Effector memory CD8-positive, alpha-beta T cell (primary cell): Measurements from ENCODE around the gene CA6.
A peak's percentile ranks its signal among the peaks of the same experiment; 100 is the strongest.
"Not testable (repeated sequence)": the region's sequence is repeated elsewhere in the genome, so short reads cannot be mapped to it uniquely, and the experiment has no call there.

Experiments
- ATAC-seq: fragments of 150-1000 bp; cut with Tn5 transposase; replicated peaks from 2 replicates; pipeline ENCODE4 v1.10.0; 2021; ENCODE audit warnings: mild to moderate bottlenecking, moderate library complexity
- DNase-seq, 3 experiments: peaks; one replicate each; pipeline ENCODE4 v3.0.0; 2021
- H3K27ac Mint-ChIP-seq, 2 donors: one replicate each; pipeline ENCODE4 v1.8.0; 2022; ENCODE audit warnings: mild to moderate bottlenecking in 2 of 2, mixed read lengths in 2 of 2, moderate library complexity in 2 of 2
- H3K27me3 Mint-ChIP-seq, 2 donors: one replicate each; pipeline ENCODE4 v1.8.0; 2022; ENCODE audit warnings: mixed read lengths in 2 of 2
- H3K36me3 Mint-ChIP-seq: one replicate; pipeline ENCODE4 v1.8.0; 2022; ENCODE audit warnings: mild to moderate bottlenecking, moderate library complexity, mixed read lengths; ENCODE audit not compliant: insufficient read depth
- H3K4me1 Mint-ChIP-seq, 2 donors: one replicate each; pipeline ENCODE4 v1.8.0; 2022; ENCODE audit warnings: low read depth in 2 of 2, mixed read lengths in 2 of 2
- H3K4me3 Mint-ChIP-seq, 2 donors: one replicate each; pipeline ENCODE4 v1.8.0; 2022; ENCODE audit warnings: mild to moderate bottlenecking in 2 of 2, mixed read lengths in 2 of 2, moderate library complexity in 2 of 2
- H3K9me3 Mint-ChIP-seq, 2 donors: one replicate each; pipeline ENCODE4 v1.8.0; 2022; ENCODE audit warnings: mixed read lengths in 2 of 2

The CA6 gene

GRCh38 chr1:9008236-9008635 is 62.6 kb downstream of the CA6 start:
- peaks cover 6 to 26% of the 10 kb centered on the region in 2 donors for H3K27me3 Mint-ChIP-seq
- no peaks in the 10 kb centered on the region for H3K9me3 Mint-ChIP-seq
- no peak overlapping the region for H3K4me3 Mint-ChIP-seq
- ATAC-seq (no peak), DNase-seq (no peak)
- peak overlapping the region in 1 of 2 donors; percentile 15 for H3K27ac Mint-ChIP-seq
- H3K4me1 Mint-ChIP-seq = peaks cover 0 to 4% of the 10 kb centered on the region in 2 donors
- peaks cover 3% of the 10 kb centered on the region for H3K36me3 Mint-ChIP-seq

DNA sequence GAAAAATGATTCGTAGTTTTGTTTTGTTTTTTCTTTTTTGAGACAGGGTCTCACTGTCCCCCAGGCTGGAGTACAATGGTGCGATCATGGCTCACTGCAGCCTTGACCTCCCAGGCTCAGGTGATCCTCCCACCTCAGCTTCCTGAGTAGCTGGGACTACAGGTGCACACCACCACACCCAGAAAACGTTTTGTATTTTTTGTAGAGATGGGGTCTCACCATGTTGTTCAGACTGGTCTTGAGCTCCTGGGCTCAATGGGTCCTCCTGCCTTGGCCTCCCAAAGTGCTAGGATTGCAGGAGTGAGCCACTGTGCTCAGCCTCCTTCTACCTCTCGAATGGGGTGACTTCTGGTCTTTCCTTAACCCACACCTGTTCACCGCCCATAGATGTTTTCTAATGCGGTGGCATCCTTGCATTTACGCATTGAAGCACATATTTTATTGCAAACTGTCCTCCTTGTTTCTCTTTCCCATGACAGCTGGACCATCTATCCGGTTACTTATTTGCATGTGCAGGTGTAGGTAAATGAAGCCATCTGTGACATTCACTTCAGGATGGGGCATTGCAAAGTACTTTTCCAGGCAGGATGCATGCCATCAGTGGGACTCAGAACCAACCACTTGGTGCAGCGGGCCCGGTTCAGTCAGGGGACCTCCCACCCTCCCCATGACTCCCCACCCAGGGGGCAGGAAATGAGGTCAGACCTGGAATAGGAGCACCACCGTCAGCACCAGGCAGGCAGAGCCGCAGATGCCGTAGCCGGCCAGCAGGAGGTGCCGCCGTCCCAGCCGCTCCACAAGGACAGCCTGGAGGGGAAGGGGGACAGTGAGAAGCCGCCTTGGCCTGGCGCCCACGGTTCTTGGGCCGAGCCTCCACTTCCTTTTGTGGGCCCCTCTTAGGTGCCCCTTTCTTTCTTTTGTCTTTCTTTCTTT is 64.0 kb downstream of the CA6 start:
- Mint-ChIP-seq H3K36me3 (peaks cover 3% of the 10 kb centered on the region), H3K4me3 (no peak overlapping the region), H3K9me3 (no peaks in the 10 kb centered on the region), H3K4me1 (peaks cover 0 to 4% of the 10 kb centered on the region in 2 donors), H3K27ac (no peak overlapping the region), H3K27me3 (peaks cover 8 to 41% of the 10 kb centered on the region in 2 donors)
- DNase-seq (no peak), ATAC-seq (no peak)

DNA sequence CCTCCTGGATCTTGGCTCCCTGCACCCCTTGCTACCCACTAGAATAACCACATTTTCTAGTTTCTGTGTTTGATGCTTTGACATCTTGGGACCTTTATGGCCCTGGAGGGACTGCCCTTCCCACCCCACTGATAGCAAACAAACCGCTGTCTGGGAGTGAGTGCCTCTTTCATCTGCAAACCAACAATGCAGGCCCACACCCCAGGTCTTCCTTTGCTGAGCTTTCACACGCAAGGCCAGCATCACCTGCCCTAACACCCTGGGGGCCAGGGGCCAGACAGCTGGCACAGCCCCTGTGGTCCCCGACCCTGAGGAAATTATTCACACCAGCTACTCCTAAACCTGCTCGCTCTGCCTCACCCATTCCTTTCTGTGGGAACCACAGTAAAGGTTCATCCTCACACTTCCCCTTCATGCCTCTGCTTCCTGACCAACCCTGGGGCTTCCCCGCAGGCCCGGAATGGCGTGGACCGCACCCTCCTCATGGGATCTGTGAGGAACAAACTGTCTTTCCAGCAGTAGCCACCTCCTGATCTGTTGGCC is 65.2 kb downstream of the CA6 start:
- no peaks in the 10 kb centered on the region for H3K4me1 Mint-ChIP-seq
- H3K9me3 Mint-ChIP-seq = no peaks in the 10 kb centered on the region
- no peak for DNase-seq
- no peak overlapping the region for H3K27ac Mint-ChIP-seq
- peaks cover 8 to 52% of the 10 kb centered on the region in 2 donors for H3K27me3 Mint-ChIP-seq
- no peak overlapping the region for H3K4me3 Mint-ChIP-seq
- no peak for ATAC-seq
- H3K36me3 Mint-ChIP-seq = no peaks in the 10 kb centered on the region

- Mint-ChIP-seq H3K4me1 (no peaks in the 10 kb centered on the region), H3K27me3 (peaks cover 15 to 82% of the 10 kb centered on the region in 2 donors), H3K9me3 (no peaks in the 10 kb centered on the region), H3K36me3 (no peaks in the 10 kb centered on the region), H3K4me3 (no peak overlapping the region), H3K27ac (no peak overlapping the region)
- ATAC-seq (no peak), DNase-seq (no peak)
Observed at GRCh38 chr1:9013819-9014218, 68.2 kb downstream of the CA6 start.

DNA sequence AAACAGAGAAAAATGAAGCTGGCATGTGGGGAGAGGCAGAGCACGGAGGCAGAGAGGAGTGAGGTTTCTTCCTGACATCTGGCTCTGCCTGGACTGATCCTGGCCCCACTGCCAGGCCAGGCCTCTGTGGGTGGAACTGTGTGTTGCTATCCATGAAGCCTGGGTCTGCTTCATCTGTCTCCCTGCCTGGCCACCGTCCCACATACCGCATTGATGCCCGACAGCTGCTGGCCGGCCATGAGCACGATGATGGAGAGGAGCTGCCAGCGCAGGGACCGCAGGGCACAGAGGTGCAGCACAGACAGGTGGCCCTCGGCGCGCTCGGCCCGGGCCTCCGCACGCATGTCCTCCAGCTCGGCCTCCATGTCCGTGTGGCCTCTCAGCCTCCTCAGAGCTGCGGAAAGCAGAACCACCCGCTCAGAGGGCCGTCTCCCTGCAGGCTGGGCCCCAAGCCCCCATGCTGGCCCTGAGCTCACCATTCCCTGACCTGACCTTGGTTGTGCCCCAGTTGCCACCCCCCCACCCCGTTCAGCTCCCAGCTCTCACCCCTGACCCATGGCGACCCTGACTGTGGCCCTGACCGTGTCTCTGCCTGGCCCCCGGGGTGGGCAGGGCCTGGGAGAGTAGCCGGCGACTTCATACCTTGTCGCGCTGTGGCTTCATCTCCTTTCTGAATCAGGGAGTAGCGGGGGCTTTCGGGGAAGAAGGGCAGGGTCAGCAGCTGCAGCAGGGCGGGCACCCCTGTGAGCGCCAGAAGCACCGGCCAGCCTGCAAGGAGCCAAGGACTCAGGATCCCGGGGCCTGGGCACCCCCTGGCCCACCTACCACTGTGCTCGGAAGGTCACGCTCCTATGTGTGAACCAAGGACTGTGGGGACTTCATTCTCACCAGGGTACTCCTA is 69.1 kb downstream of the CA6 start:
- Mint-ChIP-seq H3K4me1 (no peaks in the 10 kb centered on the region), H3K27me3 (peaks cover 15 to 82% of the 10 kb centered on the region in 2 donors), H3K27ac (no peak overlapping the region), H3K9me3 (no peaks in the 10 kb centered on the region), H3K36me3 (no peaks in the 10 kb centered on the region), H3K4me3 (no peak overlapping the region)
- ATAC-seq = no peak
- DNase-seq = no peak

DNA sequence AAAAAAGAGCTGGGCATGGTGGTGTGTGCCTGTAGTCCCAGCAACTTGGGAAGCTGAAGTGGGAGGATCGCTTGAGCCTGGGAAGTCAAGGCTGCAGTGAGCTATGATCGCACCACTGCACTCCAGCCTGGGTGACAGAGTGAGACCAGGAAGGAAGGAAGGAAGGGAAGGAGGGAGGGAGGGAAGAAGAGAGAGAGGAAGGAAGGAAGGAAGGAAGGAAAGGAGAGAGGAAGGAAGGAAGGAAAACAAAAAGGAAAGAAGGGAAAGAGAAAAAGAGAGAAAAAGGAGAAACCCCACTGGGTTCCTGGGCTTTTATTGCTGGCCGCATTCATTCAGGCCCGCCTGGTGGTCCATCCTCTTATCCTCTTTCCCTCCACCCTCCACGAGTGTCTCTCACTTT is 70.8 kb downstream of the CA6 start:
- no peaks in the 10 kb centered on the region for H3K36me3 Mint-ChIP-seq
- peaks cover 11 to 68% of the 10 kb centered on the region in 2 donors for H3K27me3 Mint-ChIP-seq
- H3K4me1 Mint-ChIP-seq = no peaks in the 10 kb centered on the region
- no peak overlapping the region for H3K4me3 Mint-ChIP-seq
- no peak for DNase-seq
- no peak overlapping the region for H3K27ac Mint-ChIP-seq
- no peak for ATAC-seq
- no peaks in the 10 kb centered on the region for H3K9me3 Mint-ChIP-seq

- DNase-seq (no peak), ATAC-seq (no peak)
- H3K4me3 Mint-ChIP-seq = no peak overlapping the region
- H3K9me3 Mint-ChIP-seq = no peaks in the 10 kb centered on the region
- H3K27me3 Mint-ChIP-seq = peaks cover 8 to 54% of the 10 kb centered on the region in 2 donors
- no peaks in the 10 kb centered on the region for H3K4me1 Mint-ChIP-seq
- H3K27ac Mint-ChIP-seq = no peak overlapping the region
- H3K36me3 Mint-ChIP-seq = no peaks in the 10 kb centered on the region
Observed at GRCh38 chr1:9018333-9018732, 72.7 kb downstream of the CA6 start.

DNA sequence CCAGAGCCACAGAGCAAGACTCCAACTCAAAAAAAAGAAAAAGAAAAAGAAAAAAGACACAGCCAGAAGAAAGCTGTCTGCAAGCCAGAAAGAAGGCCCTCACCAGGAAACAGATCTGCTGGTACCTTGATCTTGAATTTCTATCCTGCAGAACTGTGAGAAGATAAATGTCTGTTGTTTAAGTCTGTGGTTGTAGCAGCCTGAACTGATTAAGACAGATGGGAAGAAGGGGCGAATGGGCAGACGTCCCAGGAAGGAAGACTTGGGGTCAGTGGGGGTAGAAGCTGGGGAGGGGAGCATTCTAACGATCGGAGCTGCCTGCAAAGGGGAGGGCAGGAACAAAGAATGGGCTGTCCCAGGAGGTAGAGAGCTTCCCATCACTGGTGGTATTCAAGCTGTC is 74.2 kb downstream of the CA6 start:
- Mint-ChIP-seq H3K27ac (no peak overlapping the region), H3K4me1 (no peaks in the 10 kb centered on the region), H3K36me3 (no peaks in the 10 kb centered on the region), H3K4me3 (no peak overlapping the region), H3K27me3 (peaks cover 7 to 39% of the 10 kb centered on the region in 2 donors), H3K9me3 (no peaks in the 10 kb centered on the region)
- no peak for ATAC-seq
- no peak for DNase-seq

DNA sequence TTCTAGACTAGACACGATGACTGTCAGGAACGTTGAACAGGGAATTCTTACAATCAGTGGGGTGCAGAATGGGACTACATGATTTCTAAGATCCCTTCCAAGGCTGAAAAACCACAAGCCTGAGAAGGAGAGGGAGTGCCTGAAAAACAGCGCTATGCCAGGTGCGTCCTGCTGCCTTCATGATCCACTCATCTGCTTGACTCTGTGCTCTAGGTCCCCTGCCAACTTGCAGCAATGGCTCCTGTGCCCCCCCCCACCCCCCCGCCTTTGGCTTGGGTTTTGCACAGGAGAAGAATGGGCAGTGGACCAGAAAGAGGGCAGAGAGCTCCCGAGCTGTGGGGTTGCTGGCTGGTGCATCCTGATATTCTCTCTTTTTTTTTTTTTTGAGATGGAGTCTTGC is 74.6 kb downstream of the CA6 start:
- H3K9me3 Mint-ChIP-seq = no peaks in the 10 kb centered on the region
- H3K27ac Mint-ChIP-seq = no peak overlapping the region
- H3K27me3 Mint-ChIP-seq = peaks cover 7 to 35% of the 10 kb centered on the region in 2 donors
- ATAC-seq (no peak), DNase-seq (no peak)
- no peaks in the 10 kb centered on the region for H3K36me3 Mint-ChIP-seq
- no peak overlapping the region for H3K4me3 Mint-ChIP-seq
- H3K4me1 Mint-ChIP-seq = no peaks in the 10 kb centered on the region

GRCh38 chr1:9022026-9022738 is 76.5 kb downstream of the CA6 start:
- H3K9me3 Mint-ChIP-seq, DNase-seq, H3K27ac Mint-ChIP-seq, H3K4me1 Mint-ChIP-seq, H3K4me3 Mint-ChIP-seq, H3K36me3 Mint-ChIP-seq, ATAC-seq: not testable (repeated sequence)
- peaks cover 7 to 25% of the 10 kb centered on the region in 2 donors for H3K27me3 Mint-ChIP-seq

GRCh38 chr1:9022773-9023172 is 77.1 kb downstream of the CA6 start:
- Mint-ChIP-seq H3K4me1 (no peaks in the 10 kb centered on the region), H3K9me3 (no peaks in the 10 kb centered on the region), H3K36me3 (no peaks in the 10 kb centered on the region), H3K27me3 (peaks cover 3 to 19% of the 10 kb centered on the region in 2 donors), H3K27ac (no peak overlapping the region), H3K4me3 (no peak overlapping the region)
- DNase-seq = no peak
- no peak for ATAC-seq
